Dermis blood vessel endothelial cell (primary cell): Measurements from ENCODE around the gene MYCL. TPM values are rescaled to one million over a fixed set of nuclear protein-coding genes. Genes with fewer than 3 reads are reported as not detected.

Experiments used
- DNase-seq: peaks from one replicate; pipeline ENCODE4 v3.0.0; 2010
- total RNA-seq: library from RNA; depleted of rRNA; stranded (reverse); fragments of >200 nt; gene quantifications from 2 replicates; pipeline ENCODE4 v1.2.3, GENCODE V29; 2014

The MYCL gene
- total RNA-seq, 1 donor from 2014 or later: 0.17 TPM

DNA sequence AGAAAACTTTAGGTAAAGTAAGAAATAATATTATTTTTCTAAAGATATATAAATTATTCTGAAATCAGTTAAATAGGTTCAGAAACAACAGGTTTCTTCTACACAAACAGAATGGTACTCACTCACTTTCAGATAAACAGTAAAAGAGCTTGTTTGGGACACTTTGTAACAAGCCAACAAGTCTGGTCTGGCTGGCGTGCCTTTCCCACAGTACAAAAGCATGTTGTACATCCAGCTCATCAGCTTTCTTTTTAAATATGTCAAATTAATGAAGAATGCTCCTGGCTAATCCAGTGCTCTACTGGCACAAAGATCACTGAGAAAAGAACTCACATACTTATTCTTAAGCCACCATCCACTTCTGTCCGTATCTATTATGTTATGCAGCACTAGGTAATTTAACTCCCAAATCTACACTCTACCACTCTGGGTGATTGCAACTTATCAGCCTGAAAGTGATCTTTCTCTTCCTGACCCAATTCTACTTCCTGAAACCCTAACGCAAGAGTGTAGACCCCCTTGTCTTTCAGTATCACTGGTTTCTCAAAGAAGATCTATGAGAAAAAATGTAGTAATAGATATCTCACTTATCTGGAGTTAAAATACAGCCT lies 51.0 kb downstream of the MYCL start:
- DNase-seq: no peak

DNA sequence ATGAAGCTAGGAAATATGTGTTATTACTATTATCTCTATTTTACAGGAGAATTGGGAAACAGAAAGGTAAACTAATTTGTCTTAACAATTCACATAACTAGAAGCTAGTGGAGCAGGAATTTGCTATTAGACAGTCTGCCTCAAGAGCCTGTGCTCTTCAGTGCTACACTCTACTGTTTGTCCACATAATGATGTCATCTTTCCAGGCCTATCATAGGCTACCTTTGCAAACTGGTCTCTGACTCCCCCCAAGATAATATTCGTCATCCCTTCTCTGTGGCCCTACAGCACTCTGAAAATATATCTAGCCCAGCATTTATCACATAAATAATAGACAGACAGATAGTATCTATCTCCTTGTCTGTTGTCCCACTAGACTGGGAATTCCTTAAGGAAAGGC lies 52.5 kb downstream of the MYCL start:
- DNase-seq: no peak

DNA sequence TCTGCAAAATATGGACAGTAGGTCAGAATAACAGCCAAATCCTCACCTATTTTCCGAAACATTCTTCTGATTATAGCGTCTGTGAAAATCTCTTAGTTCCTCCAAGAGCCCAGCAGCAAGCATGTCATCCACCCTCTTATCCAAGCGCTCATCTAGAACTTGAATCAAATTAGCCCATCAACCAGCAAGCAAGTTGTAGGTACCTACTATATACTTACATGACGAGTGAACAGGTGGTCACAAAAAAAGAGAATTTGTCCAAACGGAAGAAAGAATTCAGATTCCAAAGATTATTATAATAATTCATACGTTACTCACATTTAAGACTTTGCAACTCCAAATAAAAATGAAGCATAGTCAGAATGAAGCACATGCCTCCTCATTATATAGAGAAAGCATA lies 53.8 kb downstream of the MYCL start:
- DNase-seq: no peak

DNA sequence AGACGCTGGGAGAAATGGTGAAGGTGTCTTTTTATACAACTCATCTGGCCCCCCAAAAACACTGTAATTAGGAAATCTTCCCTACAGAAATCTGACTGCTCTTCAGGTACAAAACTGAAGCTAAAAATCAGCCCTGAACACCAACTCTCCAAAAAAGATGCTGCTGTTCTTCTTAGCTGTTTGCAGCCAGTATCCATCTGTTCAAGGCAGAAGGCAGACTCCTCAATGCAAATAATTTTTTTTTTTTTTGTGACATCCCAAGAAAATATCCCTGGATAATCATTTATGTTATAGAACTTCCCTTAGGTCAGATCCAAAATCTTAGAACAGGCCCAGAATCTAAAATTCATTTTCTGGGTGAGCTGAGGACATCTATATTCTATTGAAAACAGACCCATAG lies 54.9 kb downstream of the MYCL start:
- no peak for DNase-seq

DNA sequence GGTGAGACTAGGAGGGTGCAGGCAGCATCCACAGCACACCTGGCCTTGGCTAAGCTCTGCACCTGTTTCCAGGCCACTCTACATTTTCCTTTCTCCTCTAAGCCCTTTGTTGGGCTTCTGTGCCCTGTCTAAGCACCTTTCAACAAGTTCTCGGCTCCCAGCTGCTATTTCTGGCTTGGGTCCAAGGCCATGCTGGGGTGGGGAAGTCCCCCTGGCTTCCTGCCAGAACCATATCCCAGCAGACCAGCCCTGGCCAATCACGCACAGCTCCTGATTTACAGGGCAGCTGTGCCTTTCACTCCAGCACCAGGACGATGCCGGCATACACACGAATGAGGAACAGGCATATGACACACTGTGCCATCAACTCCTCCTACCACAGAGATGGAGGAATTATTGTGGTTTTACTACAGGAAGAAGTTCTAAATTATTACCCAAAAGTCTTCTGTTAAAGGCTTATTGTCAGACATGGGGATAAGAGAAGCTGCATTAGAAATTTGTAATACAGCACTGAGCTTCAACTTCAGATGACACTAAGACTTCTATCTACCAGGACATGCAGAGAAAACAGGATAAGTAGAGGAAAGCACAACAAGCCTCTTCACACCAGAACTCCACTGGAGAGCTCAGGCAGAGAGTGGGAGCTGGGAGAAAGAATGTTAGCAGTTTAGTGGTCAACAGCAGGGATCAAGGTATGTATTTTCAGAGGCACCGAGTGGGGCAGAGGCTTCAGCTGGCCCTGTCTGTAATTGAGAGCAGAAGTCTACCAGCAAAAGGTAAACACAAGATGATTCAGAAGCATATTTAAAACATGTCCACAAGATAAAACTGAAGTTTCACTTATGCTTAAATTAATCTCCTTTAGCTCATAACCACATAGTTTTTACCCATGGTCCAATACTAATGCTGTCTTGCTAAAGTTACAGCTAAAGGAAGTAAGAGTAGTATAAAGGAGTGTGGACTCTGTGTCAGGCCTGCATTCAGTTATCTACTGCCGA lies 55.8 kb downstream of the MYCL start:
- DNase-seq: peak; percentile 98

Other genes with a start within 250 kb of the MYCL start
- gene NT5C1A, start 229.8 kb downstream of the MYCL start, total RNA-seq: not detected in 2 replicates
- gene HPCAL4, start 210.5 kb downstream of the MYCL start, total RNA-seq: under 0.01 TPM in 1 of 2 replicates, not detected in the other
- gene PPIE, start 163.0 kb downstream of the MYCL start, total RNA-seq: 37.4 and 41.7 TPM in 2 replicates
- gene OXCT2, start 130.6 kb downstream of the MYCL start, total RNA-seq: 2.9 and 7.0 TPM in 2 replicates
- gene BMP8B, start 113.1 kb downstream of the MYCL start, total RNA-seq: 0.17 and 0.47 TPM in 2 replicates
- 17.3 and 19.4 TPM in 2 replicates for gene TRIT1, start 18.4 kb downstream of the MYCL start, total RNA-seq
- gene MFSD2A, start 53.2 kb upstream of the MYCL start, total RNA-seq: 0.42 TPM in 1 of 2 replicates, not detected in the other
- gene CAP1, start 138.8 kb upstream of the MYCL start, total RNA-seq: 430 and 574 TPM in 2 replicates
- 53.3 and 101 TPM in 2 replicates for gene PPT1, start 195.3 kb upstream of the MYCL start, total RNA-seq